CD14-positive monocyte (primary cell): ENCODE results near the gene XPNPEP3. TPM values are rescaled to one million over a fixed set of nuclear protein-coding genes. Genes with fewer than 3 reads are reported as not detected.

ENCODE experiments used
- DNase-seq, 3 donors: peaks; one replicate each; pipeline ENCODE4 v3.0.0-alpha.2; 2011 to 2022
- H2AFZ ChIP-seq: 2 replicates; pipeline ENCODE4 v1.6.0; 2012; ENCODE audit warnings: mild to moderate bottlenecking, low read depth, low read length, inconsistent platforms; ENCODE audit not compliant: insufficient read depth, poor library complexity, severe bottlenecking
- H3K27ac ChIP-seq, 2 donors: 1 replicate in 1 of 2; 2 replicates in 1 of 2; pipeline ENCODE4 v1.5.1; 2012 to 2013; ENCODE audit warnings: low read length in 2 of 2, control low read depth in 1 of 2, inconsistent platforms in 1 of 2, low read depth in 1 of 2, mild to moderate bottlenecking in 1 of 2
- H3K27me3 ChIP-seq, 2 donors: one replicate each; pipeline versions ENCODE4 v1.6.0 to v1.6.1; 2011 to 2013; ENCODE audit warnings: low read length in 2 of 2; ENCODE audit not compliant: control insufficient read depth in 2 of 2, insufficient read depth in 2 of 2
- H3K36me3 ChIP-seq, 2 donors: replicated peaks in 1 of 2; 1 replicate in 1 of 2; 2 replicates in 1 of 2; pipeline versions ENCODE4 v1.5.1 to v1.6.1; 2012 to 2013; ENCODE audit warnings: low read length in 2 of 2, control low read depth in 1 of 2, inconsistent platforms in 1 of 2, mild to moderate bottlenecking in 1 of 2; ENCODE audit not compliant: insufficient read depth in 2 of 2, control insufficient read depth in 1 of 2
- H3K4me1 ChIP-seq, 2 donors: 1 replicate in 1 of 2; 2 replicates in 1 of 2; pipeline versions ENCODE4 v1.5.1 to v1.6.1; 2012 to 2013; ENCODE audit warnings: low read length in 2 of 2, control low read depth in 1 of 2, inconsistent platforms in 1 of 2, mild to moderate bottlenecking in 1 of 2, moderate library complexity in 1 of 2; ENCODE audit not compliant: insufficient read depth in 2 of 2, control insufficient read depth in 1 of 2
- H3K4me2 ChIP-seq: replicated peaks from 2 replicates; pipeline ENCODE3; 2012; ENCODE audit warnings: low read length, moderate library complexity, mild to moderate bottlenecking; ENCODE audit not compliant: poor library complexity, severe bottlenecking; ENCODE audit errors: extremely low read depth
- H3K4me3 ChIP-seq, 3 experiments: fragments of 200-600 bp in 1 of 3; sonication (generic) in 1 of 3; replicated peaks in 1 of 3; 1 replicate in 2 of 3; 2 replicates in 1 of 3; pipeline ENCODE4 v1.5.1; 2011 to 2013; ENCODE audit warnings: low read length in 3 of 3, mild to moderate bottlenecking in 3 of 3, control low read depth in 2 of 3, low read depth in 2 of 3, inconsistent platforms in 1 of 3, moderate library complexity in 1 of 3
- H3K79me2 ChIP-seq: 2 replicates; pipeline ENCODE4 v1.6.0; 2012; ENCODE audit warnings: mild to moderate bottlenecking, control low read depth, inconsistent platforms, low read length, moderate library complexity; ENCODE audit not compliant: insufficient read depth
- H3K9ac ChIP-seq: 2 replicates; pipeline ENCODE4 v1.6.0; 2017; ENCODE audit warnings: low read length, mild to moderate bottlenecking; ENCODE audit not compliant: insufficient read depth, poor library complexity, severe bottlenecking
- H3K9me3 ChIP-seq, 2 donors: replicated peaks in 1 of 2; 1 replicate in 1 of 2; 2 replicates in 1 of 2; pipeline versions ENCODE4 v1.5.1 to v1.6.1; 2012 to 2013; ENCODE audit warnings: low read length in 2 of 2, control low read depth in 1 of 2; ENCODE audit not compliant: control insufficient read depth in 1 of 2, insufficient read depth in 1 of 2
- H4K20me1 ChIP-seq: 2 replicates; pipeline ENCODE4 v1.6.0; 2012; ENCODE audit warnings: mild to moderate bottlenecking, low read length, control low read depth, moderate library complexity; ENCODE audit not compliant: insufficient read depth
- H3K27ac Mint-ChIP-seq, 7 donors: one replicate each; pipeline ENCODE4 v1.8.0; 2020; ENCODE audit warnings: mild to moderate bottlenecking in 7 of 7, mixed read lengths in 7 of 7, moderate library complexity in 6 of 7, inconsistent platforms in 2 of 7
- H3K27me3 Mint-ChIP-seq, 3 donors: one replicate each; pipeline ENCODE4 v1.8.0; 2021 to 2022; ENCODE audit warnings: low read depth in 3 of 3, mild to moderate bottlenecking in 3 of 3, mixed read lengths in 3 of 3, moderate library complexity in 3 of 3, inconsistent platforms in 1 of 3
- H3K36me3 Mint-ChIP-seq, 2 donors: one replicate each; pipeline ENCODE4 v1.8.0; 2020; ENCODE audit warnings: mixed read lengths in 2 of 2, inconsistent platforms in 1 of 2, mild to moderate bottlenecking in 1 of 2
- H3K4me1 Mint-ChIP-seq: one replicate; pipeline ENCODE4 v1.8.0; 2020; ENCODE audit warnings: mild to moderate bottlenecking, mixed read lengths
- H3K4me3 Mint-ChIP-seq, 2 donors: one replicate each; pipeline ENCODE4 v1.8.0; 2020; ENCODE audit warnings: mild to moderate bottlenecking in 2 of 2, mixed read lengths in 2 of 2, moderate library complexity in 1 of 2
- H3K9me3 Mint-ChIP-seq, 7 donors: one replicate each; pipeline ENCODE4 v1.8.0; 2020 to 2022; ENCODE audit warnings: mixed read lengths in 7 of 7, mild to moderate bottlenecking in 6 of 7, moderate library complexity in 6 of 7, inconsistent platforms in 2 of 7
- WGBS: methylation state at CpG from one replicate; pipeline ENCODE4 v1.1.5; 2013; ENCODE audit warnings: missing lambda C conversion rate; ENCODE audit not compliant: insufficient coverage; 5-methylcytosine and 5-hydroxymethylcytosine counted together
- intact Hi-C, 2 donors: fragments of 100-400 bp; cut with micrococcal nuclease; formaldehyde crosslinking; loops; one replicate each; pipeline versions ENCODE4 v1.15.0 to v1.15.1; 2023
- polyA plus RNA-seq, 3 donors: library from polyadenylated mRNA; depleted of rRNA in 1 of 3; unstranded in 2 of 3; stranded (reverse) in 1 of 3; fragments of 300-500 nt in 2 of 3; fragments of >200 nt in 1 of 3; fragmentation: Illumina TruSeq in 2 of 3; gene quantifications; 1 replicate in 2 of 3; 2 replicates in 1 of 3; pipeline ENCODE4 v1.2.3, GENCODE V29; 2012 to 2021
- TF ChIP-seq, protein P1 (sequence below): fragments of 200-600 bp; IDR thresholded peaks from one replicate; pipeline ENCODE4 v1.8.0; 2022; ENCODE audit warnings: antibody characterized with exemption, mild to moderate bottlenecking

XPNPEP3 gene
- polyA plus RNA-seq, 3 donors: 3.6 to 9.4 (median 7.3) TPM

GRCh38 chr22:40874016-40874415 is 17.1 kb downstream of the XPNPEP3 start:
- H3K27me3 ChIP-seq: no peaks in the 10 kb centered on the region
- intact Hi-C loops: no loop called here
- TF ChIP-seq, protein P1, sequence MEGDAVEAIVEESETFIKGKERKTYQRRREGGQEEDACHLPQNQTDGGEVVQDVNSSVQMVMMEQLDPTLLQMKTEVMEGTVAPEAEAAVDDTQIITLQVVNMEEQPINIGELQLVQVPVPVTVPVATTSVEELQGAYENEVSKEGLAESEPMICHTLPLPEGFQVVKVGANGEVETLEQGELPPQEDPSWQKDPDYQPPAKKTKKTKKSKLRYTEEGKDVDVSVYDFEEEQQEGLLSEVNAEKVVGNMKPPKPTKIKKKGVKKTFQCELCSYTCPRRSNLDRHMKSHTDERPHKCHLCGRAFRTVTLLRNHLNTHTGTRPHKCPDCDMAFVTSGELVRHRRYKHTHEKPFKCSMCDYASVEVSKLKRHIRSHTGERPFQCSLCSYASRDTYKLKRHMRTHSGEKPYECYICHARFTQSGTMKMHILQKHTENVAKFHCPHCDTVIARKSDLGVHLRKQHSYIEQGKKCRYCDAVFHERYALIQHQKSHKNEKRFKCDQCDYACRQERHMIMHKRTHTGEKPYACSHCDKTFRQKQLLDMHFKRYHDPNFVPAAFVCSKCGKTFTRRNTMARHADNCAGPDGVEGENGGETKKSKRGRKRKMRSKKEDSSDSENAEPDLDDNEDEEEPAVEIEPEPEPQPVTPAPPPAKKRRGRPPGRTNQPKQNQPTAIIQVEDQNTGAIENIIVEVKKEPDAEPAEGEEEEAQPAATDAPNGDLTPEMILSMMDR: no peak
- no peak overlapping the region for H3K4me2 ChIP-seq
- H4K20me1 ChIP-seq: no peaks in the 10 kb centered on the region
- no peak for DNase-seq
- H3K27ac ChIP-seq: no peak overlapping the region
- WGBS: 78% methylated on average over 1 of the region's 3 CpGs
- H3K4me3 Mint-ChIP-seq: no peak overlapping the region
- H3K27ac Mint-ChIP-seq: no peak overlapping the region
- H3K9ac ChIP-seq: no peak overlapping the region
- no peaks in the 10 kb centered on the region for H3K4me1 Mint-ChIP-seq
- no peaks in the 10 kb centered on the region for H3K4me1 ChIP-seq
- H3K9me3 Mint-ChIP-seq: no peaks in the 10 kb centered on the region
- no peaks in the 10 kb centered on the region for H3K79me2 ChIP-seq
- H3K27me3 Mint-ChIP-seq: no peaks in the 10 kb centered on the region
- H3K36me3 Mint-ChIP-seq: peaks cover 11 to 12% of the 10 kb centered on the region in 2 donors
- H2AFZ ChIP-seq: no peak overlapping the region
- no peaks in the 10 kb centered on the region for H3K9me3 ChIP-seq
- peaks cover 6 to 17% of the 10 kb centered on the region in 2 donors for H3K36me3 ChIP-seq
- no peak overlapping the region for H3K4me3 ChIP-seq

DNA sequence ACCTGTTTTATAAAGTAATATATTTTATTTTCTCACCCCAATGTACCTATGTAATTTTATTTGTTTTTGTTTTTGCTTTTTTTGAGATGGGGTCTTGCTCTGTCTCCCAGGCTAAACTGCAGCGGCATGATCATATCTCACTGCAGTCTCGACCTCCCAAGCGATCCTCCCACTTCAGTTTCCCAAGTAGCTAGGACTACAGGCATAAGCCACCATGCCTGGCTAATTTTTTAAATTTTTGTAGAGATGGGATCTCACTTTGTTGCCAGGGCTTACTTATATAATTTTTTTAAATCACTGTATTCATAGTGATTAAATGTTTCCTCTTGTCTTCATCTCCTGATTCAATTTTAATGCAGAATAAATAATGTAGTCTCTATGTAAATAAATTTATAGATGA is 18.2 kb downstream of the XPNPEP3 start:
- TF ChIP-seq, protein P1: no peak
- Mint-ChIP-seq H3K36me3 (peaks cover 9% of the 10 kb centered on the region in 2 donors), H3K9me3 (no peaks in the 10 kb centered on the region), H3K27ac (no peak overlapping the region), H3K27me3 (no peaks in the 10 kb centered on the region), H3K4me3 (no peak overlapping the region), H3K4me1 (no peaks in the 10 kb centered on the region)
- H3K36me3 ChIP-seq: peaks cover 4 to 12% of the 10 kb centered on the region in 2 donors
- no peak overlapping the region for H3K4me3 ChIP-seq
- no peaks in the 10 kb centered on the region for H4K20me1 ChIP-seq
- no peaks in the 10 kb centered on the region for H3K9me3 ChIP-seq
- no peaks in the 10 kb centered on the region for H3K79me2 ChIP-seq
- no peak overlapping the region for H3K27ac ChIP-seq
- no peak overlapping the region for H2AFZ ChIP-seq
- no peak for DNase-seq
- intact Hi-C loops: no loop called here
- no peak overlapping the region for H3K4me2 ChIP-seq
- no CpG with 5 or more reads among the region's 3 CpGs for WGBS
- H3K27me3 ChIP-seq: no peaks in the 10 kb centered on the region
- no peak overlapping the region for H3K9ac ChIP-seq
- H3K4me1 ChIP-seq: no peaks in the 10 kb centered on the region
